Fibroblast of gingiva (primary cell): Measurements from ENCODE around the gene BCAR3.
A peak's percentile ranks its signal among the peaks of the same experiment; 100 is the strongest.
"Not testable (repeated sequence)": the region's sequence is repeated elsewhere in the genome, so short reads cannot be mapped to it uniquely, and the experiment has no call there.

Experiments used
- DNase-seq: peaks from one replicate; pipeline ENCODE4 v3.0.0-alpha.2; 2011; ENCODE audit warnings: low read depth

BCAR3 gene

DNA sequence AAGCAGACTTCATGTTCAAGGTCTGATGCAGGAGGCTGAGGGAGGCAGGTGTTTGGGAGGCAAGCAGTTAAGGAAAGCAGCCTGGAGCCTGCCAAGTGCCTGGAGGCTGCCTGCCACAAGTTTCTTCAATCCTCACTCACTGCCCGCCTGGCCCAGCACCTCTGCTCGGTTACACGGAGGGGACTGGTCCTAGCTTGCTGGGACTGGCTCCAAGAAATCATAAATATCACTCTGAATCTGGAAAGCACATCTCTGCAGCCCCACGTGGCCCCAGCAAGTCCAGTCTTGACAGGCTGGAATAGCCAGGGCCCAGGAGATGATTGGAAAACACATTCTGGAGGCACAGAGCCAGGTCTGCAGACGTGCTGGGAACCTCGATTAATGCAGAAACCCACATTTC is 83.9 kb downstream of the BCAR3 start:
- no peak for DNase-seq

DNA sequence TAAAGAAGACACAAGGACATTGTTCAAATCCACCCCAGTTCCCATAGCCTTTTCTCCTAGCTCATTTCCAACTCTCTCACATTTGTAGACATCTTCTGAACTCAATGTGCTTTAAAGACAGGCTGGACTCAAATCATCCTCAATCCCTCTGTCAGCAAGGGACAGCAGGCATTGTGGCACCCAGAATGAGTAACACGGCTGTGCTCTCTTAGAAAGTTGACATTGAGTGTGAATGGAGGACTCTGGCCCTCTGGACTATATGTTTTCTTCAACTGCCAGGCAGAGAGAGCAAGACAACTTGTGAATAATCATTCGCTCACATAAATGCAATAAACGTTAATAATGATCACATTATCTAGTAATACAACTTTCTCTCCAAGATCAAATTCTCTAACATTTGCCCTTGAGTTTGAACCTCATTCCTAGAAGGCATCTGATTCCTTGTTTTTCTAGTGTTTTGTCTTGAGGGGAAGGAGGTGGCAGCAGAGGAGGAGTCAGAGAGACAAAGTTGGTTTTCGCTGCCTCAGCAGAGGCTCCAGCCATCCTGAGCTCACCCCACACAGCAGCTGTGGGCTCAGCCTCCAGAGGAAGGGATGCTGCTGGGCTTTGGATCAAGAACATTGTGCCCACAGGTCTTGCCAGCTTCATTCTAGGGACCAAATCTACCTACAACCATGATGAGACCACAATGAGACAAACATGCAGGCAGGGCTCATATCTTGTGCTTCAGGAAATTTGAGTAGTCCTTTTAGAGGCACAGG is 85.1 kb downstream of the BCAR3 start:
- no peak for DNase-seq

DNA sequence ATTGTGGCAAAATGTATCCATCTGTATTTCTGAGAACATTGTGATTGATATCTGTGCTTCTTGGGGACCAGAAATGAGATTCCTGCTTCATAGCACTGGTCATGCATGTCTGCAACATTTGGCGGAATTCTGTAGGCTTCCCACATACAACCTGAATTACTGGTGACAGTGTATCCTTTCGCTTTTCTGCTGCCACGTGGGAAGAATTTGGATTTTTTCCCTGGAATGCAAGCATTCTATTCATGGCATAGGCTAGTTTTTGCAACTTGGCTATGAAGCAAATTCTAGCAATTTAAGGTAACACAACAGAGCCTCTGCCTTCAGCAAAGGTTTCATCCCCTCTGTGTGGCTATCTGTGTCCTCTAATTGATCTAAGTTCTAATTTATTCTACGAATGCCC is 85.9 kb downstream of the BCAR3 start:
- peak; percentile 27 for DNase-seq

DNA sequence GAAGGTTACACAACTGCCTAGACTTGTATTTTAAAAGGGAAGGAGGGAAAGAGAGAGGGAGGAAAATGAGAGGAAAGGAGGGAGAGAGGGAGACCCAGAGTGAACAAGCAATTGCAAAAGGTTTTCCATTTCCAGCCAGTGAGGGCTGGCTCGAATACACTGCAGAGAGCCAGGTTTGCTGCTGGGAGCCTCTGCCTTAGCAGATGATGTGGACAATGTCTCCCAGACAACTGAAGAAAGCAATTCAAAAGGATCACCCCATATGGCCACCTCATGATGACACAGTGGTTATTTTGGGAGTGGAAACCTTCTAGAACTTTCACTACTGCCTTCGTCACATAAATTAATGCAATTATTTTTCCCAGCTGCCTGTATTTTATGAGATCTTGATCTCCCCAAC is 86.4 kb downstream of the BCAR3 start:
- peak; percentile 71 for DNase-seq

DNA sequence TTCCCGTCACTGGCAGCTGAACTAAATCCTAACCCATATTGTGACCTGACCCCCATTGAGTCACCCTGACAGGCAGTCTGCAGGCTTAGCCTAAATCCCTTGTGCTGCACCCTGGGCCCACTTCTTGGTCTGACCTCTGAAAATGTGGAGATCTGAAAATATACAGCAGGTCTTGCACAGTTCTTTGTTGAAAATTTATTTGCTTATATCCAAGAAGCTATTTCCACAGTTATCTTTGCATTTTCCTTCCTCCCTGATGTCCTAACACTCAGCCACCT is 87.1 kb downstream of the BCAR3 start:
- DNase-seq = no peak

DNA sequence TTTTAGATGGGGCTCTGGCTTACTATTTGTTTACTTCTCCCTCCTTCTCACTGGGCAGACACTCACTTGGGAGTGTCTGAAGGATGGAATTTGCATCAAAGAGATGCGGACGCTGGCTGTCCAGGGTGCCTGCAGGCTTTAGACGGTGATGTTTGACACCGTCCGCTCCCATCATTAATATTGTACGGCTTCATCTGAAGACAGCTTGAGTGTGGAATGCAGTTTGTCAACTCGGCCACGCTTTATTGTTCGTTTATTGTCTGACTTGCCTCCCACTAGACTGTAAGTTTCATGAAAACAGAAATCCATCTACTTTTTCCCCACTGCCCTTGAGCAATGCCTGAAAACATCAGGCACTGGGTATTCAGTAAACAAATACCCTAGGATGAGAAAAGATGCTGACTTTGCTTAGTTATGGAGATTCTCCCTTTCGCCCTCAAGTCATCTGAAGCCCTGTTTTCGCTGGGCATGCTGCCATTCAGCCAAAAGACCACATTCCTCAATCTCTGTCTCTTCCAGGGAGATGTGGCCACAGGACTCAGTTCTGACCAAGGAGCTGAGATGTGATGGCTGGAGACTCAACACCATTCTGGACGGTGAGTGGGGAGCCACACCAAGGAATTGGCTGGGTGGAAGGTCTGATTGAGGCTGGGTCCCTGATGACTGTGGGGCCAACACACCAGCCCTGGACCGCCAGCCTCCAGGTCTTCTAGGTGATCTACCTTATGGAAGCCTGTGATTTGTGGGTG is 87.6 kb downstream of the BCAR3 start:
- peak; percentile 72 for DNase-seq

DNA sequence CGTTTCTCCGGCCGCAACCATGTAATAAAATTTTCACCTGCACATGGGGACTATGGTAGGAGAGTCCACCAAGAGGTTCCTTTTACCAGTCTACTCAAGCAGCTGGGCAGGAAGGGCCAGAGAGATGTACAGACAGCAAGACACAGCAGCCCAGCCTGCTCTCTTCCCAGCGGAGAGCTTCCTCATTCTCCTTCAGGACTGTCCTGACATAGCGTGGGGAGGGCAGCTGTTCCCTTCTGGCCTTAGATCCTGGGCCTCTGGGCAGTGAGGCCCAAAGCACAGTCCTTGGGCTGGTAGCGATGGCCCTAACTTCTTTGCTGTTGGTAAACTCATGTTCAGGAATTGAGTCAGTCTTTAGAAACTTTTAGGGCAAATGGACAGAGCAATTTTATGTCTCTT is 89.1 kb downstream of the BCAR3 start:
- no peak for DNase-seq

DNA sequence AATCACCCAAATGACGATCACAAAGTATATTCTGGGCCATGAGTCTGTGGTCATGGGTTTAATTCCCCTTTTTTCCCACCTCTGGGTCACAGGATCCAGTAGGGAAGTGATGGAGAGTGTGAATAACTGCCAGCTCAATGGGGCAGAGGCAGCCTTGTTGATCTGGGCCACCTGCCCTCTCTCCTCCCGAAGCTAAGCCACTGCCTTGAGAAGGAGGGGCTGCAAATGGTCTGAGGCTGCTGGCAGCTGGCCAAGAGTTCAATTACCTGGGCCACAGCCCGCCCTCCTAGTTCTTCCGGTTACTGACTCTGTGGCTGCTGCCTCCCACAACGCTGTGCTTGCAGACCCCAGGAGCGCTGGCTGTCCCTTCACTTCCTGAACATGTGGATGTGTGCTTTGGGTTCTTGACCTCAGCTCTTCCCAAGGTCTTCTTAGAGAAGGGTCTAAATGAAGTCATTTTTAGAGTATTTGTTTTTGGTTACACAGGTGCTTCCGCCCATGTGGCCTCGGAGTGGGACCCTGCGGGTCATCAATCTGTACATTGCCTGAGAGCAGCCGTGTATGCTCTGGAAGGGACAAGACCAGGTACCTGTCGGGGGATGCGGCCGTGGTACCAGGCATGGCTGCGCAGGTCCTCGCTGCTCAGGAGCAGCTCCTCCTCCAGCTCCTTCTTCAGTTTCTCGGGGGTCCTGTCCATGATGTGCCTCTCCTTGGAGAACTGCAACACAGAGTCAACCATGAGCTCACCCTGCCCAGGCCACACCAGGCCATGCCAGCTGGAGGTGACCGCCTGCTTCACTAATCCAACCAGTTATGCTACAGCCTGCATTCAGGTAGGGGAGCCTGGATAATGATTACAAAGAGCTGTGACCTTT is 89.7 kb downstream of the BCAR3 start:
- no peak for DNase-seq

DNA sequence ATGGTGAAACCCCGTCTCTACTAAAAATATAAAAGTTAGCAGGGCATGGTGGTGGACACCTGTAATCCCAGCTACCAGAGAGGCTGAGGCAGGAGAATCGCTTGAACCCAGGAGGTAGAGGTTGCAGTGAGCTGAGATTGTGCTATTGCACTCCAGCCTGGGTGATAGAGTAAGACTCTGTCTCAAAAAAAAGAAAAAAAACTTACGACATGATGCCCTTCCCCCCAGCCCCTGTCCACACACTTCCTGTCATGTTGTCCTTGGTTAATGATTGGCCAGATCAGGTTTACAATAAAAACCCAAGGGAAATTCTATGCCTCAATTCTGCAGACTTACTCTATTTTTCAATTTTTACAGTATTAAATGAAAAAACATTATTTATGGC is 90.4 kb downstream of the BCAR3 start:
- not testable (repeated sequence) for DNase-seq

DNA sequence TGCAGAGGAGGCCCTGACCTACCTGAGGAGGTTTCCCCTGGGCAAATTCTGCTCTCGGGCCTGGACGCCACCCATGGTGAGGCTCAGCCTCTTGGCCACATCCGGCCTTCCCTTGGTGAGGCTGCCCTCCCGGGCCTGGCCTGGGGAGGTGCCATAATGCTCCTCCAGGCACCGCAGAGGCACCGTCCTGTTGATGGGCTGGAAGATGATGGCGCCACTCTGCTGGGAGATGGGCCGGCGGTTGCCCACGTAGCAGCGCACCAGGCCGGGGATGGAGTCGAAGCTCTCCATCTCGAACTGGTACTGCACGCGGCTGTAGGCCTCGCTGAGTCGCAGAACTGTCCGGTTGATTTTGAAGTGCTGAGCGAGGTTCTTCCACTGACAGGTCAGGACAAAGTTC is 92.7 kb downstream of the BCAR3 start:
- DNase-seq = no peak

DNA sequence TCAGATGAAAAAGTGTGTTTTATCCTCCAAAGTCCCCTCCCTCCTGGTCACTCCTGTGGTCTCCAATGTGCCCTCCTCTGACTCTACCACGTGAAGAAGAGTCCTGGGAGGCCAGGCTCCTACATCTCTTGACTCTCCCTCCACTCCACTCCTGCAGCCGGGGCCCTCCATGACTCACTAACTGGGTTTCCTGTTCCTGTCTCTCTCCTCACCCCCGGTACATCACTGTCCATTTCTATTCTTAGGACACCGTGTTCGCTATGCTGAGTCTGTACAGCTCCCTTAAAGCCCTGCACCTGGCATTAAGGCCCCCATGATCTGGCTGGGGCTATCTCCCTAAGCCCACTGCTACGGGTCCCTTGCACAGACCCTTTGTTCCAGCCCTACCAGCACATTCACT is 93.4 kb downstream of the BCAR3 start:
- no peak for DNase-seq

DNA sequence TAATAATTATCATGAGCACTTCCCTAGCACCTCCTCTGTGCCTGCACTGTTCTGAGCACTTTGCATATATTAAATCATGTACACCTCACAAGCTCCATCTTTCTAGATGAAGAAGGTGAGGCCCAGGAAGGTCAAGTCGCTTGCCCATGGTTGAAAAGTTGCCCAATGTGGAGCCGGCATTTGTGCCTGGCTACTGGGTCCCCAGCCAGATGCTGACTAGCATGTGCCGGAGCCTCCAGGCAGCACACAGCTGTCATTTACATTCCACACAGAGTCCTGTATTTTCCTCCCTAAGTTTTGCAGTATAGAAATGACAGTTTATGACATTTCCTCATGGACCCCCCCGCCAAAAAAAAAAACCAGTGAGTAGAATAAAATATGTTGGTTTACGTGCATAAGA is 94.3 kb downstream of the BCAR3 start:
- DNase-seq = no peak

DNA sequence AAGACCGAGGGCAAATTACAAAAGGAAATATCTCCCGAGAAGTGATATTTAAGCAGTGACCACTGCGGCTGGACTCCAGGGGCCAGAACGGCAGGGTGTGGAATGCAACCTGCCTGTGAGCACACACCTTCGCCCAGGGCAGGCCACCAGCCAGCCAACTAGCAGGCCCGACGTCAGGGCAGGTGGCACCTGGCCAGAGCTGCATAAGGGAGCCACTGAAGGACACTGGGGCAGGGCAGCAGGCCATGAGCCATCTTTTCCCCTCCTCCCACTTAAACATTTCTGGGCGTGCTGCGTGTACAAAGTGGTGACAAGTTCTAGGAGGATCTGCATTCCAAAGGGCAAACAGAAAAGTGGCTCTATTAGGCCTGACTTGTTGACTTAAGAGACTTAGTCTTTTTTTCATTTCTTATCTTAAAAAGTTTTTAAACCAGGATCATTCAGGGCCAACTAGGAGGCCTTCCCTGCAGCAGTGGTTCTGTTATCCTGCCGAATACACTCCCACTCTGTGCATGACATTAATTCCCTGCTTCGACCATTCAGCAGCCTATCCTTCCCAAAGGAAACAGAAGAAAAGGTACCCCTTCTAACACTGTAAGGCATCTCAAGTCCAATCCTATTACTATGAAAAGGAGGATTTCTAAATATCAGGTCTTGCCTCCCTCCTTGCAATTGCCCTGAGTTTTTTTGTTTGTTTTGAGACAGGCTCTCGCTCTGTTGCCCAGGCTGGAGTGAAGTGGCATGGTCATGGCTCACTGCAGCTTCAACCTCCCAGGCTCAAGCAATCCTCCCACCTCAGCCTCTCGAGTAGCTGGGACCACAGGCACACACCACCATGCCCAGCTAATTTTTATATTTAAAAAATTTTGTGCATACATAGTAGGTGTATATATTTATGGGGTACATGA is 96.3 kb downstream of the BCAR3 start:
- DNase-seq = no peak

DNA sequence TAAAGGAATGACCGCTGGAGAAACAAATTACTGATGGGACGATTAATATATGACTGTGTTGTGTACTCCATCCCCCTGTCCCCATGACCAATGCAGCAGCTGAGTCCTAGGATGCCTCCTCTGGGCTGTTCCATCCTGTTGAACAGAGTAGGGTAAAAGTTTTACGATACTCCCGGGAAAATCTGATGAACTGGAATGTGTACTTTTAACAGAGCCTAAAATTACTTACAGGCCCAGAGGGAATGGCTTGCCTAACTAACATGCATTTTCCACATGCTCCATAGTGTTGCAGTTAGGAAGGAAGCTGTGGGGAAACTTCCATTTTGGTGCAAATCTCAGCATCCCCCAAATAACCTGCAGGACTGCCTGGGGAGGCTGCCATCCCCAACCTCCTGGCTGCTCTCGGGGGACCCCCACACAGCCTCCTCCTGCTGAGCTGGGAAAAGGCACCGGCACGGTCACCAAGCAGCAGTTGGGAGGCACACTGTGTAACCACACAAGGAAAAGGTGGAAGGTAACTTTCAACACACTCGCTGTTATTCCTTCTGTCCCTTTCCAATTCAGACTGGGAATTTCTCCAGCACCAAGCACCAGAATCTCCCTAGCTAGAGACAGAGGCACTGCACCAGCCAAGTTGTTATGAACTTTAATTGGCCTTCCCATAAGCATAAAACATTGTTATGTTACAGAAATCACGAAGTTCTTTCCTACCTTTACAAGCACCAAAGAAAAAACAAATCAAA is 97.2 kb downstream of the BCAR3 start:
- peak; percentile 65 for DNase-seq

DNA sequence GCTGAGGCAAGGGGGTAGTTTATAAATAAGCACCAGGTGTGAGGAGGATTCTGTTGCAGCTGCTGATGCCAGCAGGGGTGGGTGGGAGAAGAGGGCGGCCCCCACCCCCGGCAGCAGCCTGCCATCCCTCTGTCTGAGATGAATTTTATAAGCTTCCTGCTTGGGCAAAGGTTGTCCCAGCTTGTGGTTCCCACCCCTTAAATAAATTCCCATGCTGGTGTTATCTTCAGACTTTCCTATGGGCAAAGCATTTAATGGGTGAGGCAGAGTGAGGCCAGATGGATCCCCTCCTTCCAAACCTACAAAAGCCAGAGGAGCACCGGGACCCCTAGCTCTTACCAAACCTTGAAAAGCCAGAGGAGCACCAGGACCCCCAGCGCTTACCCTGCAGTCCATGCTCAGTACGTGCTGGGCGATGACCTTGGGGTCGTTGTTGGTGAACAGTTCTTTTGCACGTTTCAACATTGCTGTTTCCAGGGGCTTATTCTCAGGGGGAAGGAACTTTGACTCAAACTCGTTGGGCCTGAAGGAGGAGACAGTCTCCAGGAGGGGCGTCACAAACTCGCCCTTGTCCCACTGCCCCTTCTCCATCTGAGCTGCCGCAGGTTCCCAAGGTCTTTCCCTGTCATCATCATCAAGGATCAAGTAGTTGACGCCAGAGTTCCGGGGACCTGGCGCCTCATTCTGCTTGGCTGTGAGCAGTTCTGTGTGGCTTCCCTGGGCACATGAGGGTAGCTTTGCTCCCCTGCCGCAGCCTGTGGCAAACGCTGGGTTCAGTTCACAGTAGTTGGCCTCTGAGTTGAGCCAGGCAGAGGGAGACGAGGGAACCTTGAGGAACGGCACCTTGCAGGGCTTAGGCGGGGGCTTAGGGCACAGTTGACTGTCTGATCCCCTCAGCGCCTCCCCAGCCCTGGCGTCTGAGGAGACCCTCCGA is 99.5 kb downstream of the BCAR3 start:
- no peak for DNase-seq

DNA sequence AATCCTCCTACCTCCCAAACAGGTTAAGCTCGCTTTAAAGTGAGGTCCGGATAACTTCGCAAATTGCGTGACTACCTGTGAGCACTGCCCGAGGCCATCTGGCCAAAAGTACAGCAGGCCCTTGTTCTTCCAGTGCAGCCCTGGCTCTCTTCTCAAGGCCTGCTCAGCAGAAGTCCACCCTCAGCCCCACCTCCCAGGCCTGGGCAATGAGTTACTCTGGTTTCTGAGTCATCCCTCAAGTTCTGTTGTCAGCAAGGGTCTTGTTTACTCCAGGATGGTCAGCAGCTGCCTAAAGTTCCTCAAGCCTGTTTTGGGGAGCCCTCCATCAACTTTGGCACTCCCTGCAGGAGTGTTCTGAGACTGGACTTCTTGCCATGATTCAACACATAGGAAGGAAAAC is 101.7 kb downstream of the BCAR3 start:
- DNase-seq = peak; percentile 82

DNA sequence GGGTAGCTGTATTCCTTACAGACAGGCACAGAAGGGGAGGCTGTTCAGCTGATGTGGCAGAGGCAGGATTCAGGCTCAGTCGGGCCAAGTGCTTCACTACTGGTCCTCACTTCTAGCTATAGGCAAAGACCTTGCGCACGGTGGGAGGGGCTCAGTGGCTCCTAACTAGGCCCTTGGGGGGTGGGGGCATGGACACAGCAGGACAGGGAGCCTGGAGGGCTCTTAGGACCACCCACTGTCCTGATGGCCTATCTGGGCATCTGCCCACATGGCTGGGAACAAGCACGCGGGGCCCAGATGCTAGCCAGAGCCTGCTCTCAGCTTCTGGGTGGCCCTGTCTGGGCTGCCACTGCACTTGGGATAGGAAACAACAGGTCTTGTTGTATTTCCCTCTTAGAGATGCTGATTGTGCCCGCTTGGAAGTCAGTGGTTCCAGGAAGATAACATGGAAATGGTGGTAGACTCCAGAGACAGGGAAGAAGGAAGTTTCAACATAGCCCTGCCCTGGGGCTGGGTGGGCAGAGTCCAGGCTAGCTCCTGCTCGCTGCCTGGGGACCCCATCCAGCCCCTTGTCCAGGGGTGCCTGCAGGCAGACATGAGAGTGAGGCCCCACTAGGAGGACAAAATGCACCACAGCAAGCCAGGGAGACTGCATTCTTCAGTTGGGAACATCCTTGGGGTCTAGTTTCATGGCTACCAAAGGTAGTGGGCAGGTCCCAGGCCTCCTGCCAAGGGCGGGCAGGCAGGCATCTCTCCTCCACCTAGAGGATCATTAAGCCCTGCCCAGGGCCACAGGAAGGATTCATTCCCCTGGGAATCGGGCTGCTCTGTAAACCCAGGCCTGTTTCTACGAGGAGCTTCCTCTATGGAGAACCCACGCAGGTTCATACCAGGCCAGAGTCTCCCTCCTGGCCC is 102.5 kb downstream of the BCAR3 start:
- DNase-seq = no peak

DNA sequence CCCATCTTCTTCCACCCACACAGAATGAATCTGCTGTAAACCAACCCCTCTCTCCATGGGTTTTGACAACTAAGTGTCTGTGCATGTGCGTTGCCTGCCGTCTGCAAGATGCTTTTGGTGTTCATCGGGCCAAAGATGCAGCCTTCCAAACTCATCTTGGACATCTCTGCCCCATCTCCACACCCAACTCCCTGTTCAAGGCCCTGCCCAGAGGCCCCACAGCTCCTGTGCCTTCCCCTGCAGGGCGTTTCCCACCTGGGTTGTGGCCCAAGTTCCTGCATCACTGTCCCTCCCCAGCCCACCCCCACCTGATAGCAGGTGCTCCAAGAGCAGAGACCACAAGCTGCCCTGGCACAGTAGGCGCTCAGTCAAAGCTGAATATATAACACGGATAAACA is 103.2 kb downstream of the BCAR3 start:
- no peak for DNase-seq
